Duodenal mucosa (tissue), 2 donors: ENCODE data around the gene LGR6.
"Not testable (repeated sequence)": the region's sequence is repeated elsewhere in the genome, so short reads cannot be mapped to it uniquely, and the experiment has no call there.

ENCODE experiments used
- H3K27ac ChIP-seq: one replicate; pipeline ENCODE4 v1.7.0; 2013; ENCODE audit warnings: low read depth, low read length
- H3K27me3 ChIP-seq, 2 donors: one replicate each; pipeline ENCODE4 v1.7.0; 2013; ENCODE audit warnings: low read length in 2 of 2, control low read depth in 1 of 2; ENCODE audit not compliant: insufficient read depth in 2 of 2, control insufficient read depth in 1 of 2
- H3K36me3 ChIP-seq, 2 donors: one replicate each; pipeline ENCODE4 v1.7.0; 2013; ENCODE audit warnings: low read length in 2 of 2, control low read depth in 1 of 2; ENCODE audit not compliant: insufficient read depth in 2 of 2, control insufficient read depth in 1 of 2
- H3K4me1 ChIP-seq, 2 donors: one replicate each; pipeline ENCODE4 v1.7.0; 2013; ENCODE audit warnings: low read length in 2 of 2, control low read depth in 1 of 2; ENCODE audit not compliant: insufficient read depth in 2 of 2, control insufficient read depth in 1 of 2
- H3K4me3 ChIP-seq, 2 donors: one replicate each; pipeline ENCODE4 v1.7.0; 2013; ENCODE audit warnings: low read length in 2 of 2, low read depth in 1 of 2
- H3K9ac ChIP-seq, 2 donors: one replicate each; pipeline ENCODE4 v1.7.0; 2013; ENCODE audit warnings: low read length in 2 of 2, low read depth in 1 of 2
- H3K9me3 ChIP-seq, 2 donors: one replicate each; pipeline ENCODE4 v1.7.0; 2013; ENCODE audit warnings: low read length in 2 of 2, control low read depth in 1 of 2; ENCODE audit not compliant: control insufficient read depth in 1 of 2

The LGR6 gene

GRCh38 chr1:202230939-202231645, 37.5 kb downstream of the LGR6 start:
- no peaks in the 10 kb centered on the region for H3K36me3 ChIP-seq
- no peak overlapping the region for H3K27ac ChIP-seq
- H3K9ac ChIP-seq = no peak overlapping the region
- no peak overlapping the region for H3K4me3 ChIP-seq
- no peaks in the 10 kb centered on the region for H3K27me3 ChIP-seq
- peaks cover 11 to 17% of the 10 kb centered on the region in 2 donors for H3K4me1 ChIP-seq
- H3K9me3 ChIP-seq = no peaks in the 10 kb centered on the region

GRCh38 chr1:202233171-202233570, 39.6 kb downstream of the LGR6 start:
- Histone ChIP-seq H3K4me1 (peaks cover 1 to 7% of the 10 kb centered on the region in 2 donors), H3K9ac (no peak overlapping the region), H3K4me3 (no peak overlapping the region), H3K27ac (no peak overlapping the region), H3K9me3 (no peaks in the 10 kb centered on the region), H3K27me3 (no peaks in the 10 kb centered on the region), H3K36me3 (no peaks in the 10 kb centered on the region)

- H3K9me3 ChIP-seq = no peaks in the 10 kb centered on the region
- H3K4me1 ChIP-seq = peaks cover 0 to under 1% of the 10 kb centered on the region in 2 donors
Observed at GRCh38 chr1:202233804-202234203, 40.2 kb downstream of the LGR6 start.

GRCh38 chr1:202234331-202235002, 40.9 kb downstream of the LGR6 start:
- no peaks in the 10 kb centered on the region for H3K36me3 ChIP-seq
- no peaks in the 10 kb centered on the region for H3K27me3 ChIP-seq
- H3K4me3 ChIP-seq = no peak overlapping the region
- no peak overlapping the region for H3K9ac ChIP-seq
- H3K4me1 ChIP-seq = no peaks in the 10 kb centered on the region
- no peak overlapping the region for H3K27ac ChIP-seq
- H3K9me3 ChIP-seq = no peaks in the 10 kb centered on the region

More at GRCh38 chr1:202233804-202234203, 40.2 kb downstream of the LGR6 start:
- no peak overlapping the region for H3K9ac ChIP-seq
- no peaks in the 10 kb centered on the region for H3K27me3 ChIP-seq
- no peak overlapping the region for H3K27ac ChIP-seq
- no peak overlapping the region for H3K4me3 ChIP-seq
- H3K36me3 ChIP-seq = no peaks in the 10 kb centered on the region

GRCh38 chr1:202235003-202235660, 41.5 kb downstream of the LGR6 start:
- H3K27me3 ChIP-seq = no peaks in the 10 kb centered on the region
- no peak overlapping the region for H3K4me3 ChIP-seq
- no peak overlapping the region for H3K9ac ChIP-seq
- H3K36me3 ChIP-seq = no peaks in the 10 kb centered on the region
- H3K9me3 ChIP-seq = no peaks in the 10 kb centered on the region
- H3K27ac ChIP-seq = no peak overlapping the region
- H3K4me1 ChIP-seq = no peaks in the 10 kb centered on the region

- no peak overlapping the region for H3K27ac ChIP-seq
- H3K4me3 ChIP-seq = no peak overlapping the region
- no peaks in the 10 kb centered on the region for H3K27me3 ChIP-seq
- no peaks in the 10 kb centered on the region for H3K4me1 ChIP-seq
- H3K36me3 ChIP-seq = no peaks in the 10 kb centered on the region
- no peaks in the 10 kb centered on the region for H3K9me3 ChIP-seq
- no peak overlapping the region for H3K9ac ChIP-seq
Observed at GRCh38 chr1:202235856-202236837, 42.5 kb downstream of the LGR6 start.

- Histone ChIP-seq H3K9ac (no peak overlapping the region), H3K4me3 (no peak overlapping the region), H3K27ac (no peak overlapping the region), H3K36me3 (no peaks in the 10 kb centered on the region), H3K9me3 (no peaks in the 10 kb centered on the region), H3K27me3 (no peaks in the 10 kb centered on the region), H3K4me1 (no peaks in the 10 kb centered on the region)
Observed at GRCh38 chr1:202237052-202237451, 43.5 kb downstream of the LGR6 start.

- Histone ChIP-seq H3K9ac (no peak overlapping the region), H3K4me3 (no peak overlapping the region), H3K27me3 (no peaks in the 10 kb centered on the region), H3K4me1 (no peaks in the 10 kb centered on the region), H3K36me3 (no peaks in the 10 kb centered on the region), H3K9me3 (no peaks in the 10 kb centered on the region), H3K27ac (no peak overlapping the region)
Observed at GRCh38 chr1:202238914-202239313, 45.3 kb downstream of the LGR6 start.

- not testable (repeated sequence) for H3K4me1 ChIP-seq, H3K9ac ChIP-seq, H3K9me3 ChIP-seq, H3K27me3 ChIP-seq, H3K27ac ChIP-seq, H3K36me3 ChIP-seq, H3K4me3 ChIP-seq
Observed at GRCh38 chr1:202240226-202240625, 46.6 kb downstream of the LGR6 start.
